Epithelial cell of esophagus (primary cell): ENCODE data around the gene COMT.

Experiments
- DNase-seq: peaks from one replicate; pipeline ENCODE4 v3.0.0; 2010; ENCODE audit warnings: low read depth
- H3K4me3 ChIP-seq: 2 replicates; pipeline ENCODE4 v1.5.1; 2011; ENCODE audit warnings: mild to moderate bottlenecking, low read length, control low read depth
- TF ChIP-seq, protein P1 (sequence below): IDR thresholded peaks from 2 replicates; pipeline ENCODE4 v1.5.1; 2011; ENCODE audit warnings: low read depth, mild to moderate bottlenecking, low read length, control low read depth, inconsistent platforms; ENCODE audit not compliant: insufficient read depth; ENCODE audit errors: missing control alignments

The COMT gene

DNA sequence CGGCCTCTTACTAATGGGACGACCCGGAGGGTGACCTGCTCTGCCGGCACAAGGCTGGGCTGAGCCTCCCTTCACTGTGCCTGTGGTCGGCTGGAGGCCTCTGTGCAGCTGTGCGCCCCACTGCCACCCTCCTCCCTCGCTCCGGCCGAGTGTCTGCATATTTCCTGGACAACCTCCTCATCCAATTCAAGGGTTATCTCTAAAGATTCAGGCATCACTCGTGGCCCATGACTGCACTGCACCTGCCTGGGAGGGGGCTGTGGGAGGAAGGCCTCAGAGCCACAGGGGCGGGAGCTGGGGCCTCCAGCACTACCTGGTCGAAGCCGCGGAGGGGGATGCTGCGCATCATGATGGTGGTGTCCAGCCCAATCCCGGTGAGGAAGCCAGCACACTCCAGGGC, 43.8 kb upstream of the COMT start:
- DNase-seq: no peak
- no peak overlapping the region for H3K4me3 ChIP-seq
- TF ChIP-seq, protein P1, sequence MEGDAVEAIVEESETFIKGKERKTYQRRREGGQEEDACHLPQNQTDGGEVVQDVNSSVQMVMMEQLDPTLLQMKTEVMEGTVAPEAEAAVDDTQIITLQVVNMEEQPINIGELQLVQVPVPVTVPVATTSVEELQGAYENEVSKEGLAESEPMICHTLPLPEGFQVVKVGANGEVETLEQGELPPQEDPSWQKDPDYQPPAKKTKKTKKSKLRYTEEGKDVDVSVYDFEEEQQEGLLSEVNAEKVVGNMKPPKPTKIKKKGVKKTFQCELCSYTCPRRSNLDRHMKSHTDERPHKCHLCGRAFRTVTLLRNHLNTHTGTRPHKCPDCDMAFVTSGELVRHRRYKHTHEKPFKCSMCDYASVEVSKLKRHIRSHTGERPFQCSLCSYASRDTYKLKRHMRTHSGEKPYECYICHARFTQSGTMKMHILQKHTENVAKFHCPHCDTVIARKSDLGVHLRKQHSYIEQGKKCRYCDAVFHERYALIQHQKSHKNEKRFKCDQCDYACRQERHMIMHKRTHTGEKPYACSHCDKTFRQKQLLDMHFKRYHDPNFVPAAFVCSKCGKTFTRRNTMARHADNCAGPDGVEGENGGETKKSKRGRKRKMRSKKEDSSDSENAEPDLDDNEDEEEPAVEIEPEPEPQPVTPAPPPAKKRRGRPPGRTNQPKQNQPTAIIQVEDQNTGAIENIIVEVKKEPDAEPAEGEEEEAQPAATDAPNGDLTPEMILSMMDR: no peak

DNA sequence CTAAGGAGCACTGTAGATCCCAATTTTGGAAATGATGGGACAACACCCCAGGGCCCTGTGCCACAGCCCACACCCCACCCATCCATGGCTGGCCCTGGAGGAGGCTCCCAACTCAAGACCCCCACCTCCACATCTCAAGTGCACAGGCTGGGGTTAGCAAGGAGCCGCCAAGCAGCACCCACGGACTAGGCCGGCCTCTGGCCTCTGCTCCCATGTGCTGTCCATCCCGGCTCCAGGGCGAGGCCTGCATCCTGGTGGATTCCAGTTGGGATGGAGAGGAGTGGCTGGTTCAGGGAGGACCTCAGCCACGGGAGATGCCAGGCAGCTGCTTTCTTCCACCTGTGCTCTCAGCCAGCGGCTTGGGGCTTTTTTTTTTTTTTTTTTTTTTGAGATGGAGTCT, 43.4 kb upstream of the COMT start:
- H3K4me3 ChIP-seq: no peak overlapping the region
- no peak for DNase-seq
- TF ChIP-seq, protein P1: no peak

DNA sequence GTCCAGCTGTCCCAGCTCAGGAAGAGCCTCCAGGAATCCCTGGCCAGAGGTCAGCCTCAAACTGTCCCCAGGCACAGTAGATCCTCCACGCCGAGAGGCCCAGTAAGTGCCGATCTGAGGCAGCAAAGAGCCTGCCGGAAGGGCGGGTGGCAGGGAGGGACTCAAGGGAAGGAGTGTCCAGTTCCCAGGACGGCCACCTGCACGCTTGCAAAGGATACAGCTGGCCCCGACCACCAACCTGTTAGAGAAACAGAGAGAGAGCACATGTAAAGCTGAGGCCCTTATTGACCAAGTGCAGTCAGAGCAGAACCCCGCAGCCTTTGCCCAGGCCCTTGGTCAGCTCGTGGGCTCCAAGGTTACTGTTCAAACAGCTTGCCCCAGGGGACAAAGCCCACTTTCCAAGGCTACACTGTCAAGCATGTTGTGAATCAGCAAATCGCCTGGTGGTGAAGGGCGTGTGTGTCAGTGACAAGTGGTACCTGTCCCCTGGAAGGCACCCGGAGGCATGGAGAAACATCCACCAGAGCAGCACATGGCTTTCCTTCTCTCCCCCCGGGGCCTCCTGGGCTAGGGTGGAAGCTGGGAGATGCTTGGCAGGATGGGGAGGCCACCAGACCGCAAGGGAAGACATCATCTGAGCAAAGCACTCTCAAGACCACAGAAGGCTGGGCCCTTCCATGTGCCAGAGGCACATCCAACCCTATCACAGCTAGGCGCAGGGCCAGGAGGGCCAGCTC, 42.6 kb upstream of the COMT start:
- no peak overlapping the region for H3K4me3 ChIP-seq
- DNase-seq: no peak
- TF ChIP-seq, protein P1: no peak

DNA sequence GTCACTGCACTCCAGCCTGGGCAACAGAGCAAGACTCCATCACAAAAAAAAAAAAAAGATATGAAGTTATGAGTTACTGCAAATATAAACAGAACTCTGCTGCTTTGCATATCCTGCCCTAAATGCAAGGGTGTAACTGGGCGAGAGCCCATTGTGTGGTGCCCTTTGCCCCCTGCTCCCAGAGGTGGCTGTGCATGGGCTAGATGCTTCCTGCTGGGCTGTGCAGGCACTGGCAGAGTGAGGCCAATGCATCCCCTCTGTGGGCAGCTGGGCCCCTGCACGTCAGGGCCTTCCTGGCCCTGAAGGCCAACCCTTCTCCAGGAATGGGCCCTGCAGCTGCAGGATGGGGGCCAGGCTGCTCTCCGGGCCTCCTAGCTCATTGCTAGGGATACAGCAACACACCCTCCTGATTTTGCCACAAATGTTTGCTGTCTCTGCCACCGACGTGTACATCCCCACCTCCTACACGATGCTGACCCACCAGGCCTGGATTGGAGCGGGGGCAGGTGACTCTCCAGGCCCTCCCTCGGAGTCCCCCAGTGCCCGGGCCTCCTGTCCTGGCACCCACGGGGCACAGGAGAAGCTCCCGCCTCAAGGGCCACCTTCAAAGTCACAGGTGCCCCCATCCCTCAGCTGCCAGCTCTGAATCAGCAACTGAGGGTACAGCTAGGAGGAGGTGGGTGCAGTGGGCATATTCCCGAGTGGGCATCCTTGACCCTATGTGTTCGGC, 40.7 kb upstream of the COMT start:
- H3K4me3 ChIP-seq: no peak overlapping the region
- DNase-seq: no peak
- TF ChIP-seq, protein P1: no peak

DNA sequence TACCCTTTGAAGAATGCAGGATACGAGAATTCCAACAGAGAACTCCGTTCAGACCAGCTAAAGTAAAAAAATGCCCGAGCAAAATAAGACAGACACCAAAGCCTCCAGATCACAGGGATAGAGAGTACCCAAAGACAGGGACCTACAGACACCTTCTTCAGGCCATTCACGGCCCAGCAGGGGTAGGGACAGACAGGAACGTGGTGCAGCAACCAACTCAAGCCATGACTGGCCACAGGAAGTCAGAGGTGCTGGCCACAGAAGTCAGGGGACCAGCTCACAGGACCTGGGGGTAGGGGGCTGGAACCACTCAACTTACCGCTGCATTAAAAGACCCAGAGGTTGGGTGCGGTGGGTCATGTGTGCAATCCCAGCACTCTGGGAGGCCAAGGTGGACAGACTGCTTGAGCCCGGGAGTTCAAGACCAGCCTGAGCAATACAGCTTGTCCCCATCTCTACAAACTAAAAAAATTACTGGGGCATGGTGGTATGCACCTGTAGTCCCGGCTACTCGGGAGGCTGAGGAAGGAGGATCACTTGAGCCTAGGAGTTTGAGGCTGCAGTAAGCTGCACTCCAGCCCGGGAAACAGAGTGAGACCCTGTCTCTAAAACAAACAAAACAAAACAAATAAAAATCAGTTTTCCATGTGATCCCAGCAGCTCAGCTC, 39.9 kb upstream of the COMT start:
- H3K4me3 ChIP-seq: no peak overlapping the region
- TF ChIP-seq, protein P1: no peak

DNA sequence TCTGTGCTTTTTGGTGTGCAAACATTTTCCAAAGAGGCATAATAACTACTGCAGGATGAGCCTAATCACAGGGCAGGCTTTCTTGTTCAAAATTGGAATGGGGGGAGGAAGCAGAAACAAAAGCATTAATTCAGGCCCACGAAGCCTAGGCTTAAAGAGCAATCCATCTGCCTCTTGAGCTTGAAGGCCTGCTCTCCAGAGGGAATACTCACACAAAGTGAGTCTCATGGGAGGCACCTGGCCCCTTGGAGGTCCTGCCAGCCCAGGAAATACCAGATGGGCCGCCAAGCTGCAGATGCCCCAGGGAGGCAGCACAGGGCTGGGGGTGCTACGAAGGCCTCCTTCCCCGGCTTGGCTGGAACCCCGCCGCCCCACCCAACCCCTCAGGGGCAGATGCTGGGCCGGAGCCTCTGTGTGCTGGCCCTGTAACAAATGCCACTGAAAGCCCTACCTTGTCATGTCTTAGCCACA, 39.3 kb upstream of the COMT start:
- TF ChIP-seq, protein P1: no peak
- no peak overlapping the region for H3K4me3 ChIP-seq
- no peak for DNase-seq

More for the DNA sequence above, 39.9 kb upstream of the COMT start:
- DNase-seq: no peak
